GM12872 (cell line): Measurements from ENCODE around the gene MYO9A.

Source experiments
- CTCF ChIP-seq: IDR thresholded peaks from 3 replicates; pipeline ENCODE4 v1.5.1; 2011; ENCODE audit warnings: low read depth, mild to moderate bottlenecking, low read length, moderate library complexity; ENCODE audit not compliant: insufficient read depth

The MYO9A gene

DNA sequence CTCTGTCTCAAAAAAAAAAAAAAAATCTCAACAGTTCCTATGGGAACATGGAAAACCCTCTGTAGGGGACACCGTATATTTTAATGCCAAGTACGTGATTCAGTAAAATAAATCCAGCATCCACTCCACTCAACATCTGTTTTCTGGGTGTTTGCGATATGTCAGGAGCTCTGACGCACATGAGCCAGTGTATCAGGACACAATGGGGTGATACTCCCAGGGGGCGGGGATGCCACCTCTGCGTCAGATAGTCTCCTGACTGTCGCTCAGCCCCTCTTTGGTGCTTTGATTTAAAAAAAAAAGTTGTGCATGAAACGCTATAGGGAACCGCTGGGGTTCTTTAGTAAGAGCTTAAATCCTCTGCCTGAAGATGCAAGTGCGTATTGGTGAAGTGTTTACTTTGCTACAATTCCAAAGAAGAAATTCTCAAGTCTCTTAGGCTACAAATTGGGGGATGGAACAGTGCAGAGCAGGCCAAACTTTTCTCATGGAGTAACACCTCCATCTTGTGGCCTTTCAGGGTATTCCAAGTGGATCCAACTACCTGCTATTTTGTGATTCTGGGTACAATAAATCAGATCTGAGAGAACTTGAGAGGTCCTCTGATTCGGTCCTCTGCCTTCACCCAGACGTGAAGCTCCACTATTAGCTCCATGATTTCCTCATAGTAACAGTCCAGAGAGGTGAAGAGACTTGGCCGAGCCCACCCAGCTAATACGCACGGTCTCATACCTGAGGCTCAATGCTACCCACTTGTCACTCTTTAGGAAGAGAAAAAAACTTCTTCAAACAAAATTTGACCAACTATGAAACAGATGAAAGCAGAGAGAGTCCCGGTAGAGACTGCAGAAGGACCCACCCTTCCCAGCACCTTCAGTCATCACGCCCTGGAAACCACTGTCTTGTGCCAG is 316.9 kb downstream of the MYO9A start:
- peak; percentile 75 for TF ChIP-seq CTCF

- TF ChIP-seq CTCF = no peak
These were observed 317.8 kb downstream of the MYO9A start for GRCh38 chr15:71800190-71800589.

- TF ChIP-seq CTCF = no peak
These were observed 319.3 kb downstream of the MYO9A start for GRCh38 chr15:71798641-71799040.

DNA sequence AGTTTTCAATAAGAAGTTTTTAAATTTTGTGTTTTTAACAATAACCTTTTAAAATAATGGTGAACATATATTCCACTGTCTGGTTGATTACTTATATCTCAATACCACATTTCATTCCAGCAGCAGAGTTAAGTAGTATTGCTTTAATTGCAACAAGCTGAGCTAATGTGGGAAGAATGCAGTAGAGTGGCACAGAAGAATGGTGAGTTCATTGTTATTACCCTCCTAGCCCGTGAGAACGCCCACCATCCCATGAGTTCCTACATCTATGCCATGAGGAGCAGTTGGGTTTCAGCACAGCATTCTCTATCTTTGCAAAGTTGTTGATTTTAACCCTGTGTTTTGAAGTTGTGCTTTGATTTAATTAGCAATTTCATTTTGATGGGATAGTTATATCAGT is 325.4 kb downstream of the MYO9A start:
- TF ChIP-seq CTCF = no peak

DNA sequence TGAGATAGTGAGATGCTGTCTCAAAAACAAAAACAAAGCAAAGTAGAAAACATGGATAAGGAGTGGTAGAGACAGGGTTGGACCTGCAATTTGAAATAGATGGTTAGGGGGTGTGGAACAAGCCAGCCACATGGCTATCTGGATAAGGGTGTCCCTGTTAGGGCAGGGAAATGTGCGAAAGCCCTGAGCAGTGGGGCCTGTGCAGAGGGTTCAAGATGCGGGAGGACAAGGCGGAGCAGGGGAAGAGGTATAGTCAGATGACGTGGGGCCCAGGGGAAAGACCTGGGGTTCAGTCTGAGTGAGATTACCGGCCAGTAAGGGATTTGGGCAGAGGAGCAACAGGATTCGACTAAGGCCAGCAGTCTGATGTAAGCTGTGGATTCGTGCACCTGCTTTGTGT is 326.0 kb downstream of the MYO9A start:
- no peak for TF ChIP-seq CTCF

GRCh38 chr15:71790081-71790480 is 327.9 kb downstream of the MYO9A start:
- TF ChIP-seq CTCF = no peak

- no peak for TF ChIP-seq CTCF
These were observed 328.3 kb downstream of the MYO9A start for GRCh38 chr15:71789616-71790015.
